TTC549 (cell line): Measurements from ENCODE around the gene RING1.

Experiments used
- FAIRE-seq: peaks from 2 replicates; lab custom pipeline; 2012; peaks lifted over from hg19 to GRCh38; lab: Jason Lieb, UNC

RING1 gene

DNA sequence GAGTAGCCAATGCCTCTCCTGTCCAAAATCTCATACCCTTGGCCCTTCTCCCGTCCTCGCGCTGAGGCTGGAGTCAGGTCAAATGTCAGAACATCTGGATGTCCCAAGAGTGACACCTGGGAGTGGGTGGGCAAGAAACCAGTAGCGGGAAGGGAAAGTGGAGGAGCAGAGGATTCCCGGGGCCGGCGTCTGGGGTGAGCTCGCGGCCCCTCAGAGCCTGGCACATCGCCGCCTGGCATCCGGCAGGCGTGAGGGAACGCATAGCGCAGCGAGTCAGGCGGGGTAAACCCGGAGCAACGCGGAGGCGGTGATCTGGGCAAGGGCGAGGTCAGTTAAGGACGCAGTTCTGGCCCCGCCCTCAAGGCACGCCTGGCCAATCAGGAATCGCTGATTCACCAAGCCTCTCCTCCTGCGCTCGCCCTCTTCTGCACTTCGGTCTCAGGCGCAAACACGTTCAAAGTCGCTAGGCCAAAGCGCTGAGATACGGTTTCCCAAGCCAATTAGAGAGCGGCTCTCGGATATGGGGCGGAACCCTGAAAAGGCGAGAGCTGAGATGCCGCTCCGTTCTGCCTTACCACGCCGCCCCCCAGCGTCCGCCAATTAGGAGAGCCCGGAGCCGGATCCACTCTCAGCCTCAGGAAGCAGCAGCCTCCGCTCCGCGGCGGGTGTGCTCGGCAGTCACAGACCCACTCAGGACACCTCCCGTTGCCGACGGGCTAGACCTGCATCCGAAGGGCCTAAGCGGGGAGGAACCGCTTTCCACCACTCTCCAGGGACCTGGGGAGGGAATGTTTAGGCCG lies 40.8 kb downstream of the RING1 start:
- peak; percentile 96 for FAIRE-seq

DNA sequence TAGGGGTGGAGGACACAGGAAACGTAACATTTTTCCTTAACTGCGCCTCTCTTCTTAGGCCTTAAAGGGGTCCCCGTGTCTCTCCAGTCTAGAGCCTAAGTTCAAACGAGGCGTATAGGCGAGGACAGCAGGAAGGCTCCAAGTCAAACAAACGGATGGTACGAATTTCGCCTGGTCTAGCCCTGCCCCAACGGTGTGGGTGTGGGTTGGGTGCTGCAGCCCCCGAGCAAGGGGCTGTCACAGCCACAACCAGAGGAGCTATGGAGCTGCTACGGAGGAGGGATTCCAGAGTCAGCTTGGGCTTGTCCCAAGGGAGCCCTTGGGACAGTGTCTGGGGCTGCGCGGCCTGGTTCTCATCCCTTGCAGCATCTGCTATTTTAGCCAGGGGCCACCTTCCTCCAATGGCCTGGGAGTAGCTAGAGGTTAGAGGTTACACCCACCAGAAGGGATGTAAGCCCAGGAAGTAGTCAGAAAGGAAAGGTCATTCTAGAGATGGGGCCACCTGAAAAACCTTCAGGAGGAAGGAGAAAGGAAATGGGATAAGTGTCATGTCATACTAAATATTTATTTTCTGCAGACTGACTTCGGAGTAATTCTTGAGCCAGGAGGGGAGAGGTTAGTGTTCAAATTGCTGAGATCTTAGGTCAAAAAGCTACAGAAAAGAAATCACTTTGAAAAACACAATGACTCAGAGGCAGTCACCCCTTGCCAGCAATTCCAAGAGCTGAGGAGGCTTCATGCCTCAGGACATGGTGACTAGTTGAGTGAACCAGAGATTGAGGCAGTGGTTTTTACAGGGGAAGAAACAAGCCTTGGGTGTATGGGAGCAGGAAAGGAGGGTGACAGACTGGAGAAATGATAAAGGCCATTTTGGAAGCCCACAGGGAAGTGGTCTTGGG lies 41.7 kb downstream of the RING1 start:
- FAIRE-seq: no peak

DNA sequence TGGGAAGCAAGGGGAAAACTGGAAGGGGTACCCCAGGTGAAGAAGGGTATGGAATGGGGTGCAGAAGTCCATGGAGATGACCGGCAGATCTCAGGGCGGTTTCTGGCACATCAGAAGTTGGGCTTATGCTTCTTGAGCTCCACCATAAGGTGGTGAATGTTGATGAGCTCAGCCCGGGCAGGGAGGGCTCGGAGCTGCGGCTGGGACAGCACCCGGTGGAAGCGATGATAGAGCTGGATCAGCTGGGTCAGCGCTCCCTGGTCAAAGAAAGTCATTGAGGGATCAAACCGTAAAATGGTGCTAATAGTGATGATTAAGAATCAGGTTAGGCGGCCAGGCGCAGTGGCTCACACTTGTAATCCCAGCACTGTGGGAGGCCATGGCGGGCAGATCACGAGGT lies 42.4 kb downstream of the RING1 start:
- FAIRE-seq: no peak

DNA sequence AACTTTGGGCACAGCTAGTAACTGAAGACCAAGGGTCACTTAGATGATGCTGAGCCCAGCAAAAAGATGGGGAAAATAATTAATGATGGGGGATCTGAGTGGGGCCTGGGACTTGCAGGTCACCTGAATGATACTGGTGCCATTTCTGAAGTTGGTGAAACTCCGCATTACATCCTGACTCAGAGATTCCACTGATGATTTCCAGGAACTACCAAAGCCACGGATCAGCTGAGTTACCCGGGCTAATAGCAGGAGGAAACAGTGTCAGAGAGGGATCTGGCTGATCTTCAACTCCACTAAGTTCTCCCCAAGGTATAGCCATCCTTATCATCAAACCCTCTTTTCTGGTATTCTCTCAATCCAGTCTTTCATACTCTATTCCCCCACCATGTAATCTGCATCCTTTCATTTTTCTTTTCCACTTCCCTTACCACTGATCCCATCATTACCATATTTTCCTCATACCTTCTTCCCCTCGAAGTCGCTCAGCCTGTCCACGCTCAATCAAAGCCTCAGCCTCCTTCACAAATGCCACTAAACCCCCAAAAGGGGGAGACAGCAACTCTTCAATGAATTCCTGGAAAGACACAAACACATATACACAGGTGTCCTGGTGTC lies 43.2 kb downstream of the RING1 start:
- FAIRE-seq: no peak

DNA sequence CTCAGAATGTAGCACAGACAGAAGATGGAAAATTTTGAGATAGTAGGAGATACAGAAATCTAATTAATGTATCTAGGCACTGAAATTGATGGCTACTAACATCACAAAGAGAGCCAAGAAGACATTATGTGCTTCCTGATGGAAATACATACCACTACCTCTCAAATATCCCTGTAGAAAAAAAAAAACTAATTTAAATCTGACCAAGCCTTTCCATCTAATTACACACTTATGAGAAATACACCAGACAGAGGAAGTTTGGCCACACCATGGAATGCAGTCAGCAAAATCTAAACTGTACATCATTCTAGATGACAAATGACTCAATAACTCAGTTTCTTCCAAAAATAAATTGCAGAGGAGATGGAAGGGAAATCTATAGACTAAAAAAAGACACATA lies 44.5 kb downstream of the RING1 start:
- no peak for FAIRE-seq

DNA sequence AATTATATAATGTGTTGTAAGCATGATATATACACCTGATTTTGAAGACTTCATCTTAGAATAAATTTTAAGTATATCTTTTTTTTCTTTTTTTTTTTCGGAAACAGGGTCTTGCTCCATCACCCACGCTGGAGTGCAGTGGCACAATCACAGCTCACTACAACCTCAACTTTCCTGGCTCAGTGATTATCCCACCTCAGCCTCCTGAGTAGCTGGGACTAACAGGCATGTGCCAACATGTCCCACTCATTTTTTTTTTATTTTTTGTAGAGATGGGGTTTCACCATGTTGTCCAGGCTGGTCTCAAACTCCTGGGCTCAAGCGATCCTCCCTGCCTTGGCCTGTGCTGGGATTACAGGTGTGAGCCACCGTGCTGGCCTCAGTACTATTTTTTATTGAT lies 46.3 kb downstream of the RING1 start:
- no peak for FAIRE-seq

DNA sequence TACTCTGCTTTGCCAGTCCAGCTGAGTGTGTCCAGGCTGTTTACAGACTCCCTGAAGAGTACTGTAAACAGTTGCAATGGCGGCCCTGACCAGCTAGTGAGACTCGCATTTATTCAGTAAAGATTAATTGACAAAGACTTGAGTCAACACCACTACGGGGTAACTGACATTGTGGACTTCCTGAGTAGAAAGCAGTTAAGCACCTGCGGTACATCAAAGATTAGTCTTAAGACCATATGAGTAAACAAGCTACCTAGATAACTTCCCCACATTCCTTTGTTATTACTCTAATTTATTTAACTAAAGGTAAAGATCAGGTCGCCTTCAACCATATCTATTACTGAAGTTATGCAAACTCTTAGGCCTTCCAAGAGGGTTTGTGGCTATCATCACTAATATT lies 50.7 kb downstream of the RING1 start:
- no peak for FAIRE-seq
